Esophagus muscularis mucosa (tissue), 4 donors: ENCODE measurements around the gene PTAR1. TPM values are rescaled to one million over a fixed set of nuclear protein-coding genes. Genes with fewer than 3 reads are reported as not detected.
"Not testable (repeated sequence)": the region's sequence is repeated elsewhere in the genome, so short reads cannot be mapped to it uniquely, and the experiment has no call there.

Experiments used
- DNase-seq: peaks from one replicate; pipeline ENCODE4 v3.0.0-alpha.2; 2017; ENCODE audit errors: extremely low spot score
- H3K27ac ChIP-seq, 4 donors: fragments of 200-600 bp; sonication (generic); replicated peaks in 1 of 4; 1 replicate in 3 of 4; 2 replicates in 1 of 4; pipeline ENCODE4 v1.5.1; 2016 to 2019; ENCODE audit warnings: mild to moderate bottlenecking in 1 of 4
- H3K27me3 ChIP-seq, 4 donors: fragments of 200-600 bp; sonication (generic); one replicate each; pipeline versions ENCODE4 v1.5.1 to v1.6.0; 2016 to 2019
- H3K36me3 ChIP-seq, 4 donors: fragments of 200-600 bp; sonication (generic); one replicate each; pipeline ENCODE4 v1.5.1; 2016 to 2019
- H3K4me1 ChIP-seq, 4 donors: fragments of 200-600 bp; sonication (generic); one replicate each; pipeline ENCODE4 v1.5.1; 2016 to 2019
- H3K4me3 ChIP-seq, 4 donors: fragments of 200-600 bp; sonication (generic); 1 replicate in 2 of 4; 2 replicates in 2 of 4; pipeline ENCODE4 v1.5.1; 2016 to 2019; ENCODE audit warnings: mild to moderate bottlenecking in 4 of 4, moderate library complexity in 1 of 4
- H3K9me3 ChIP-seq, 4 donors: fragments of 200-600 bp; sonication (generic); 1 replicate in 3 of 4; 2 replicates in 1 of 4; pipeline ENCODE4 v1.5.1; 2016 to 2019
- EP300 ChIP-seq: sonication (generic); formaldehyde crosslinking; IDR thresholded peaks from one replicate; pipeline ENCODE4 v1.6.1; 2017; ENCODE audit warnings: antibody characterized with exemption
- POLR2A ChIP-seq: fragments of 450-650 bp; IDR thresholded peaks from one replicate; pipeline ENCODE4 v1.6.1; 2017; ENCODE audit warnings: antibody characterized with exemption, moderate library complexity, mild to moderate bottlenecking, low read depth
- POLR2AphosphoS5 ChIP-seq, 2 donors: sonication (generic); formaldehyde crosslinking; IDR thresholded peaks; one replicate each; pipeline ENCODE4 v1.6.1; 2017; ENCODE audit warnings: antibody characterized with exemption in 2 of 2
- WGBS: methylation state at CpG from one replicate; pipeline ENCODE4 v1.1.5; 2018; 5-methylcytosine and 5-hydroxymethylcytosine counted together
- intact Hi-C: fragments of 100-400 bp; cut with DNase I; formaldehyde crosslinking; loops from one replicate; pipeline ENCODE4 v1.15.1; 2023
- total RNA-seq, 4 donors: library from RNA; depleted of rRNA; stranded (reverse); fragments of >200 nt; gene quantifications; one replicate each; pipeline versions ENCODE4 v1.1.0 to v1.2.1, GENCODE V29; 2016
- TF ChIP-seq, protein P1 (sequence below), 3 experiments: fragments of 200-600 bp in 2 of 3; fragments of 450-650 bp in 1 of 3; sonication (generic) in 2 of 3; IDR thresholded peaks; one replicate each; pipeline ENCODE4 v1.5.1; 2017 to 2019; ENCODE audit warnings: antibody characterized with exemption in 3 of 3, mild to moderate bottlenecking in 2 of 3, moderate library complexity in 1 of 3

The PTAR1 gene
- total RNA-seq, 4 donors from 2014 or later, result 47.7 to 68.5 (median 49.7) TPM

DNA sequence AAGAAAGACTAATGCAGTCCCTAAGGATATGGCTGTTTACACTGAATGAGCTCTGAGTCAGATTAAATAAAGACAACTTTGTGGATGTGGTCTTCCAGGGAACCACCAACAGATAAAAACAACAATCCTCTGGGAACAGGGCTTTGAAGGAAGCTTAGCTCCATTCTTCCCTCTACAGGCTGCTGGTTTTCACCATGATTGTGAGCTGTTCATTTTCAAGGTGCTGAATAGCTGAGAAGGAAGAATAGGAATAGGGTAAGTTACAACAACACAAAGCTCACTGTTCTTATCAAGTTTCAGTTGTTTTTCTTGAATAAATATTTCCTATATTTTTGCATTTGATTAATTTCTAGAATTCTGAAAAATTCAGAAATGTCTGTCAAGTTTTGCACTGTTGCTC lies 25.9 kb upstream of the PTAR1 start:
- Histone ChIP-seq H3K36me3 (no peaks in the 10 kb centered on the region), H3K27me3 (no peaks in the 10 kb centered on the region), H3K9me3 (no peaks in the 10 kb centered on the region), H3K4me3 (no peak overlapping the region), H3K27ac (no peak overlapping the region), H3K4me1 (no peaks in the 10 kb centered on the region)
- TF ChIP-seq, protein P1, sequence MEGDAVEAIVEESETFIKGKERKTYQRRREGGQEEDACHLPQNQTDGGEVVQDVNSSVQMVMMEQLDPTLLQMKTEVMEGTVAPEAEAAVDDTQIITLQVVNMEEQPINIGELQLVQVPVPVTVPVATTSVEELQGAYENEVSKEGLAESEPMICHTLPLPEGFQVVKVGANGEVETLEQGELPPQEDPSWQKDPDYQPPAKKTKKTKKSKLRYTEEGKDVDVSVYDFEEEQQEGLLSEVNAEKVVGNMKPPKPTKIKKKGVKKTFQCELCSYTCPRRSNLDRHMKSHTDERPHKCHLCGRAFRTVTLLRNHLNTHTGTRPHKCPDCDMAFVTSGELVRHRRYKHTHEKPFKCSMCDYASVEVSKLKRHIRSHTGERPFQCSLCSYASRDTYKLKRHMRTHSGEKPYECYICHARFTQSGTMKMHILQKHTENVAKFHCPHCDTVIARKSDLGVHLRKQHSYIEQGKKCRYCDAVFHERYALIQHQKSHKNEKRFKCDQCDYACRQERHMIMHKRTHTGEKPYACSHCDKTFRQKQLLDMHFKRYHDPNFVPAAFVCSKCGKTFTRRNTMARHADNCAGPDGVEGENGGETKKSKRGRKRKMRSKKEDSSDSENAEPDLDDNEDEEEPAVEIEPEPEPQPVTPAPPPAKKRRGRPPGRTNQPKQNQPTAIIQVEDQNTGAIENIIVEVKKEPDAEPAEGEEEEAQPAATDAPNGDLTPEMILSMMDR (IDR thresholded peaks at IDR 0.05), result no peak
- no peak for TF ChIP-seq EP300
- no peak for TF ChIP-seq POLR2AphosphoS5 (IDR thresholded peaks at IDR 0.05)
- no peak for TF ChIP-seq POLR2A
- DNase-seq, result no peak
- intact Hi-C loops, result no loop called here

DNA sequence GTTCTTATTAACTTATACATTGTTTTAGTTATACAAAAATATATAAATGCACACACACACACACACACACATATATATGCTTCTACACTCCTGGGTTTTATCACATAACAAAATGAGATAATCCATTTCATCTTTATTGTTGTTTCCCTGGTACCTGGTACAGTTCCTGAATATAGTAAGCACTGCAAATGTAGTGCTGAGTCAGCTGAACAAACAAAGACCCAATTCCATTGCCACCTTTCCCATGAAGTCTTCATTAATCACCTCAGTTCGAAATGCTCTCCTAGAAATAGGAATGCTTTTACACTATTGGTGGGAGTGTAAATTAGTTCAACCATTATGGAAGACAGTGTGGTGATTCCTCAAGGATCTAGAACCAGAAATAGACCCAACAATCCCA lies 13.4 kb upstream of the PTAR1 start:
- Histone ChIP-seq H3K9me3 (no peaks in the 10 kb centered on the region), H3K4me3 (no peak overlapping the region), H3K4me1 (no peaks in the 10 kb centered on the region), H3K36me3 (no peaks in the 10 kb centered on the region), H3K27ac (no peak overlapping the region), H3K27me3 (no peaks in the 10 kb centered on the region)
- WGBS, result 83% methylated on average over 1 of the region's 1 CpG
- intact Hi-C loops, result no loop called here
- TF ChIP-seq POLR2AphosphoS5 (IDR thresholded peaks at IDR 0.05), result no peak
- TF ChIP-seq, protein P1 (IDR thresholded peaks at IDR 0.05), result no peak
- TF ChIP-seq EP300, result no peak
- no peak for TF ChIP-seq POLR2A
- DNase-seq, result no peak

DNA sequence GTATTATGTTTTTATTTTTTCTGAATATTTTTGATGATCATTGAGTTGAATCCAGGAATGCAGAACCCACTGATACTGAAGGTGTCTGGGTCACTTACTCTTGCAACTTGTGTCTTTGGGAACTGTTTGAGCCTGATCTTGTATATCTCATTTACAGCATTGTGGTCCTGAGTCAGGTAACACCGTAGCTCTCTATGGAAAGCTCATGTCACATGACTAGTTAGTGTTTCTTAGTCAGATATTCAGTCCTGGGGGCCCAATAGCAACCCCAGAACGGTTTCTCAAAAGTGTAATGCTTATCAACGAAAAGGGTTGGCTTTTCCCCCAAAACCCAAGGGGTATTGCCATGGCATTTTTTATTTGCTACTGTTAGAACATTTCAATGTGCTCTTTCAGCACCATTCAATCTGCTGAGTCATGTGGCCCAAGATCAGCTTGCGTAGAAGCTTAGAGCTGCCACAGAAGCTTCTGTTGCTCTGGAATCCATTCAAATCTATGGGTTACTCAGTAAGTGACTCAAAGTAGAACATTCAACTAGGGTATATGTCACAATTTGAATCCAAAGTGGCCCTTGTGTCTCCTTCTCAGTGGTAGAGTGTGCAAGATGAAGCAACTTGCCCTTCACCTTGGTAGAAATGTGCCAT lies 12.1 kb upstream of the PTAR1 start:
- Histone ChIP-seq H3K4me1 (no peaks in the 10 kb centered on the region), H3K36me3 (no peaks in the 10 kb centered on the region), H3K27ac (no peak overlapping the region), H3K9me3 (no peaks in the 10 kb centered on the region), H3K27me3 (no peaks in the 10 kb centered on the region), H3K4me3 (no peak overlapping the region)
- TF ChIP-seq, protein P1 (IDR thresholded peaks at IDR 0.05), result no peak
- no peak for TF ChIP-seq EP300
- intact Hi-C loops, result no loop called here
- WGBS, result 74% methylated on average over 4 of the region's 4 CpGs
- DNase-seq, result no peak

DNA sequence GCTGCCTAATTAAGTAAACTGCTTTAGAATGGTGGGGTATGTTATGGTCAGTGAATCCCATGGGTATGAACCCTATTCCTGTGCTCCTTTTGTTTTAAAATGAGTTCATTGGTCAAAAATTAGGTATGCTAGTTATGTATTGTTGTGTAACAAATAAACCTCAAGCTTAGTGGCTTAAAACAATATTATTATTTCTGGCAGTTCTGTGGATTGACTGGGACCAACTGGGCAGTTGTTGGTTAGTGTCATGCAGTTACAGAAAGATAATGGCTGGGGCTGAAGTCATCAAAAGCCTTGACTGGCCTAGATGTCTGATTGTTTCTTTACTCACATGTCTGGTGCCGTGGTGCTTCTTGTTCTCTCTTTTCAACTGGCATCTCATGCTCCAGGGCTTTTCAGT lies 8.9 kb upstream of the PTAR1 start:
- H3K27me3 ChIP-seq, result no peaks in the 10 kb centered on the region
- no peaks in the 10 kb centered on the region for H3K36me3 ChIP-seq
- intact Hi-C loops, result no loop called here
- no peak overlapping the region for H3K27ac ChIP-seq
- TF ChIP-seq POLR2AphosphoS5 (IDR thresholded peaks at IDR 0.05) (no peak), EP300 (no peak), POLR2A (no peak)
- TF ChIP-seq, protein P1 (IDR thresholded peaks at IDR 0.05), result no peak
- no peak overlapping the region for H3K4me3 ChIP-seq
- no peaks in the 10 kb centered on the region for H3K4me1 ChIP-seq
- no peaks in the 10 kb centered on the region for H3K9me3 ChIP-seq
- DNase-seq, result no peak
- WGBS, result 71% methylated on average over 1 of the region's 1 CpG

DNA sequence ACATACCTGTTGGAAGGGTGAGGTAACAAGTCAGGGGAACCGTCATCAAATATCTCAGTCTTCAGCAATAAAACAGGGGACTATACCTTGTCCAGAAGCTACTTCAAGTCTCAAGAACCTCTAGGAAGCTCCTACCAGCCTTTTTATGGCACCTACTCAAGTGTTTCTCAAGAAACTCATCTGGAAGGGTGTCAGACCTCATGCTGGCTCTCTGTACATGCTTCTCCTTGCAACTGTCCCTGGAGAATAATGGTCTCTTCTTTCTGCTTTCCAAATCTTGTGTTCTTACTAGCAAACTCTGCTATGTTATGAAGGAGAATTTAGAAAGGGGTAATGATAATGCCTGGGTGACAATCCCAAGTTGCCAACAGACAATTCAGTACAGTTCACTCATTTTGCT lies 8.3 kb upstream of the PTAR1 start:
- no peaks in the 10 kb centered on the region for H3K27me3 ChIP-seq
- H3K4me1 ChIP-seq, result no peaks in the 10 kb centered on the region
- 82% methylated on average over 1 of the region's 1 CpG for WGBS
- TF ChIP-seq EP300 (no peak), POLR2AphosphoS5 (IDR thresholded peaks at IDR 0.05) (no peak)
- H3K36me3 ChIP-seq, result no peaks in the 10 kb centered on the region
- intact Hi-C loops, result no loop called here
- DNase-seq, result no peak
- no peaks in the 10 kb centered on the region for H3K9me3 ChIP-seq
- no peak overlapping the region for H3K27ac ChIP-seq
- no peak overlapping the region for H3K4me3 ChIP-seq

DNA sequence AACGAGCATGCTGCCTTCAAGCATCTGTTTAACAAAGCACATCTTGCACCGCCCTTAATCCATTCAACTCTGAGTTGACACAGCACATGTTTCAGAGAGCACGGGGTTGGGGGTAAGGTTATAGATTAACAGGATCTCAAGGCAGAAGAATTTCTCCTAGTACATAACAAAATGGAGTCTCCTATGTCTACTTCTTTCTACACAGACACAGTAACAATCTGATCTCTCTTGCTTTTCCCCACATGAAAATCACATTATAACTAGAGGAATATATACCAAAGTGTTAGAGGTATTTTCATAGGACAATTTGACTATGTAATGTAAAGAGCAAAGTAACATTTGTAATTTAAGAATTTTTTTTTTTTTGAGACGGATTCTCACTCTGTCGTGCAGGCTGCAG lies 4.1 kb upstream of the PTAR1 start:
- not testable (repeated sequence) for DNase-seq

More for the DNA sequence above, 4.1 kb upstream of the PTAR1 start:
- H3K9me3 ChIP-seq, H3K4me1 ChIP-seq, H3K4me3 ChIP-seq, H3K27ac ChIP-seq, intact Hi-C loops, H3K36me3 ChIP-seq, H3K27me3 ChIP-seq: not testable (repeated sequence)
- WGBS, result 50% methylated on average over 5 of the region's 5 CpGs
